ENCODE measurements around the gene ARHGAP22. TPM values are rescaled to one million over a fixed set of nuclear protein-coding genes. Genes with fewer than 3 reads are reported as not detected.
A peak's percentile ranks its signal among the peaks of the same experiment; 100 is the strongest.

Gene ARHGAP22
- total and polyA plus RNA-seq, 2 of the 4 experiments (the other 2 are of a cell fraction): 28.3 to 30.2 TPM

GRCh38 chr10:48507933-48508790 lies 96.7 kb downstream of the ARHGAP22 start (continued):
- TF ChIP-seq RFX5 (IDR thresholded peaks at IDR 0.05; ENCODE audit: low read depth, low read length): no peak

- Histone ChIP-seq H3K4me2 (ENCODE audit: low read depth, low read length) (no peak overlapping the region), H2AK5ac (ENCODE audit: low read depth, low read length) (peak overlapping the region; percentile 35; the same call in 1 of the 2 replicates), H2AFZ (replicated peaks; ENCODE audit: low read length, poor library complexity) (no peak overlapping the region), H3K18ac (ENCODE audit: low read depth, low read length) (no peak overlapping the region), H4K20me1 (ENCODE audit: insufficient read depth, low read length) (peaks cover 69% of the 10 kb centered on the region), H3K27me3 (ENCODE audit: control insufficient read depth, insufficient read depth, low read length) (no peaks in the 10 kb centered on the region), H3K9ac (ENCODE audit: low read depth, low read length) (no peak overlapping the region), H2BK5ac (ENCODE audit: low read depth, low read length, poor library complexity, severe bottlenecking) (no peak overlapping the region), H3K4me1 (ENCODE audit: control insufficient read depth, insufficient read depth, low read length) (peaks cover 7% of the 10 kb centered on the region), H4K8ac (ENCODE audit: low read depth in 2 of 2, low read length in 2 of 2) (no peak overlapping the region), H3K23ac (ENCODE audit: low read depth, low read length) (no peak overlapping the region), H3K27ac (ENCODE audit: insufficient read depth, low read length) (no peak overlapping the region), H2BK15ac (ENCODE audit: low read depth, low read length) (no peak overlapping the region), H3K79me1 (ENCODE audit: low read depth in 1 of 2, low read length in 2 of 2) (peaks cover 52 to 99% of the 10 kb centered on the region in 2 experiments), H3K9me1 (ENCODE audit: insufficient read depth, low read length) (peaks cover 48% of the 10 kb centered on the region), H3K56ac (ENCODE audit: extremely low read depth, insufficient read depth, low read length) (no peak overlapping the region), H2BK120ac (ENCODE audit: low read depth, low read length) (no peak overlapping the region), H3K14ac (replicated peaks; ENCODE audit: low read depth, low read length) (no peak overlapping the region), H2AK9ac (replicated peaks; ENCODE audit: low read depth, low read length, poor library complexity) (no peak overlapping the region), H4K5ac (ENCODE audit: low read depth, low read length) (no peak overlapping the region), H3K36me3 (ENCODE audit: control insufficient read depth, insufficient read depth, low read length) (no peaks in the 10 kb centered on the region), H3K4me3 (ENCODE audit: insufficient read depth, low read depth, low read length) (no peak overlapping the region), H2BK20ac (ENCODE audit: low read depth, low read length) (no peak overlapping the region), H3K4ac (ENCODE audit: low read depth, low read length) (0 out of 2 replicates have a peak overlapping the region, but pooled peaks have one; percentile 19), H3K9me3 (ENCODE audit: control insufficient read depth, insufficient read depth, low read length) (no peaks in the 10 kb centered on the region), H4K91ac (ENCODE audit: insufficient read depth, low read depth, low read length) (no peak overlapping the region)
- in situ Hi-C loops (cut with MboI; ENCODE audit: low sequenced_read_pairs) (loop anchor here (25.0 kb wide), 2 partner anchors 145 to 295 kb away; no protein-coding TSS in a partner anchor), dilution Hi-C loops (cut with HindIII; ENCODE audit: low sequenced_read_pairs, unreplicated experiment) (no loop called here), intact Hi-C loops (cut with micrococcal nuclease) (no loop called here)
- no TSS peak for BruUV-seq (replicated peaks)
- ChIA-PET POLR2A (ENCODE audit: unreplicated experiment) (no interaction called here), CTCF (no interaction called here)
- ATAC-seq (ENCODE audit: low read depth) (no peak), DNase-seq (no peak)
- TF ChIP-seq RCOR1 (IDR thresholded peaks at IDR 0.05; ENCODE audit: insufficient replicate concordance, low read length): no peak
- TF ChIP-seq RFX5 (IDR thresholded peaks at IDR 0.05; ENCODE audit: low read depth, low read length): no peak
- no peak for TF ChIP-seq CHD1 (IDR thresholded peaks at IDR 0.05; ENCODE audit: low read depth, low read length)
- TF ChIP-seq CTCF (conservative IDR thresholded peaks at IDR 0.05; ENCODE audit: low read depth, low read length): no peak
- no peak for TF ChIP-seq RAD21 (IDR thresholded peaks at IDR 0.05; ENCODE audit: low read length)
- no peak for TF ChIP-seq SMC3 (IDR thresholded peaks at IDR 0.05; ENCODE audit: low read depth, low read length)
- no peak for TF ChIP-seq BHLHE40 (IDR thresholded peaks at IDR 0.05; ENCODE audit: low read depth, low read length)
- no peak for TF ChIP-seq USF2 (IDR thresholded peaks at IDR 0.05; ENCODE audit: low read depth, low read length)
- 80% methylated on average over 1 of the region's 6 CpGs; no CpG with 5 or more reads in 1 of the 2 experiments for WGBS, 2 experiments (ENCODE audit: extremely low coverage in 2 of 2, insufficient read length in 1 of 2)
Measured at GRCh38 chr10:48507494-48507893, 97.4 kb downstream of the ARHGAP22 start.

All from IMR-90 (cell line).